ENCODE results near the gene CALML6. TPM values are rescaled to one million over a fixed set of nuclear protein-coding genes. Genes with fewer than 3 reads are reported as not detected.

Gene CALML6
- total and polyA plus RNA-seq, 10 donors, result 0.34 to 3.0 (median 0.69) TPM; not detected in 2

- Histone ChIP-seq H3K27me3 (replicated peaks in 1 of 7) (peaks cover 0 to 39% (median 0%) of the 10 kb centered on the region in 7 donors), H3K27ac (no peak overlapping the region), H3K36me3 (no peaks in the 10 kb centered on the region), H3K9me3 (peaks cover 0 to 16% (median 6%) of the 10 kb centered on the region in 8 donors), H3K4me3 (no peak overlapping the region), H3K4me1 (no peaks in the 10 kb centered on the region)
- intact Hi-C loops (cut with DNase I; ENCODE audit: low total_unique reads), result no loop called here
- TF ChIP-seq POLR2AphosphoS5 (IDR thresholded peaks at IDR 0.05), result no peak
- no peak for TF ChIP-seq POLR2A (IDR thresholded peaks at IDR 0.05)
- TF ChIP-seq CTCF (IDR thresholded peaks at IDR 0.05 in 8 of 11, conservative IDR thresholded peaks at IDR 0.05 in 3 of 11), result no peak
- 85 to 95% (median 88%) methylated on average over 6 to 9 of the region's 9 CpGs for WGBS, 5 donors
- DNase-seq, result no peak
These were observed 39.0 kb downstream of the CALML6 start for GRCh38 chr1:1954015-1954414.

GRCh38 chr1:1954831-1955441 lies 39.9 kb downstream of the CALML6 start:
- Histone ChIP-seq H3K4me3 (no peak overlapping the region), H3K27ac (no peak overlapping the region), H3K4me1 (peaks cover 0 to 6% (median 3%) of the 10 kb centered on the region in 6 donors), H3K36me3 (no peaks in the 10 kb centered on the region), H3K9me3 (peaks cover 0 to 16% (median 6%) of the 10 kb centered on the region in 8 donors), H3K27me3 (replicated peaks in 1 of 7) (peaks cover 0 to 48% (median 5%) of the 10 kb centered on the region in 7 donors)
- WGBS, 5 donors, result 76 to 89% (median 84%) methylated on average over 45 to 46 of the region's 46 CpGs
- no peak for TF ChIP-seq POLR2A (IDR thresholded peaks at IDR 0.05)
- TF ChIP-seq CTCF (IDR thresholded peaks at IDR 0.05 in 8 of 11, conservative IDR thresholded peaks at IDR 0.05 in 3 of 11), result no peak
- no peak for TF ChIP-seq POLR2AphosphoS5 (IDR thresholded peaks at IDR 0.05)
- intact Hi-C loops (cut with DNase I; ENCODE audit: low total_unique reads), result no loop called here
- peak; percentile 63 for DNase-seq

GRCh38 chr1:1955621-1956094 lies 40.6 kb downstream of the CALML6 start:
- DNase-seq, result no peak
- intact Hi-C loops (cut with DNase I; ENCODE audit: low total_unique reads), result no loop called here

More at GRCh38 chr1:1955621-1956094, 40.6 kb downstream of the CALML6 start:
- Histone ChIP-seq H3K27ac (no peak overlapping the region), H3K4me3 (no peak overlapping the region), H3K36me3 (no peaks in the 10 kb centered on the region), H3K4me1 (peaks cover 0 to 11% (median 5%) of the 10 kb centered on the region in 6 donors), H3K9me3 (peaks cover 0 to 12% (median 5%) of the 10 kb centered on the region in 8 donors), H3K27me3 (replicated peaks in 1 of 7) (peaks cover 0 to 55% (median 7%) of the 10 kb centered on the region in 7 donors)
- TF ChIP-seq CTCF (IDR thresholded peaks at IDR 0.05 in 8 of 11, conservative IDR thresholded peaks at IDR 0.05 in 3 of 11) (no peak), POLR2A (IDR thresholded peaks at IDR 0.05) (no peak), POLR2AphosphoS5 (IDR thresholded peaks at IDR 0.05) (no peak)
- 74 to 90% (median 81%) methylated on average over 12 to 14 of the region's 14 CpGs for WGBS, 5 donors

Data from spleen (tissue), 11 donors.